HG02852 (cell line): Measurements from ENCODE around the gene ECM2.

Experiments used
- ATAC-seq: cut with Tn5 transposase; IDR thresholded peaks from one replicate; pipeline ENCODE4 v1.9.1; 2021; ENCODE audit warnings: mild to moderate bottlenecking, moderate library complexity; ENCODE audit not compliant: unreplicated experiment

The ECM2 gene

GRCh38 chr9:92468206-92468605, 67.6 kb downstream of the ECM2 start:
- no peak for ATAC-seq

- no peak for ATAC-seq
Measured at GRCh38 chr9:92467511-92467910, 68.3 kb downstream of the ECM2 start.

GRCh38 chr9:92467041-92467440, 68.7 kb downstream of the ECM2 start:
- ATAC-seq: no peak

- ATAC-seq: no peak
Measured at GRCh38 chr9:92463984-92464383, 71.8 kb downstream of the ECM2 start.

DNA sequence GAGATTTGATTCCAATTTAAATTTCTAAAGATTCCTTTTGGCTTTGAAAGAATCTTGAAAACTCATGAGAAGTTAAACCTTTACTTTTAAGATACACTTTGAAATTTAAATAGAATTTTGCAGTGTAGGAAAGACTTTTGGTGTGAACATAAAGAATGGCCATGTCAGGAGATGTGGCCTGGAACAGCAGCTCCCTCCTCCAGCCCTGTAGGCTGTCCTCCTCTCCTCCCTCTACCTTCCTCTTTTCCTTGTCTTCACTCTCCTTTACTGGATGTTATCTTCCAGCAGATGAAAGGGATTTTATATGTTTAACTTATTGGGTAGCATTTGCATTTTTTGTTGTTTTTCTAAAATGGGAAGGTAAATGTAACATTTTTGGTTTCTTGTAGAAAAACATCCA, 72.4 kb downstream of the ECM2 start:
- ATAC-seq: no peak

DNA sequence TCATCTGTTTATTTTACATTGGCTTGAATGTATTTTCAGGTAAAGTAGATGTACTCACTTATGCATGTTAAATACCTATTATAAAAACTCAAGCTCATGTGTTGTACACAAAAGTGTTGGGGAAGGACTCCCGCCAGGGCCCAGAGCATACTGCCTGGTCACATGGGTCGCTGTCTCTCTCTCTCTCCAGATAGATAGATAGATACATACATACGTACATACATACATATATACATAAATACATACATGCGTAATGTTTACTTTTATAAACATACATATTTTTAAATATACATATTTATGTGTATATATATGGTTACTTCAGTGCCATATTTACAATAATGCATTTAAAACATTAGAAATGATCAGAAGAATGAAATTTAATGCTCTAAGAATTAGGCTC, 78.2 kb downstream of the ECM2 start:
- no peak for ATAC-seq

GRCh38 chr9:92455217-92455616, 80.6 kb downstream of the ECM2 start:
- ATAC-seq: no peak

GRCh38 chr9:92446536-92446935, 89.3 kb downstream of the ECM2 start:
- ATAC-seq: no peak
